Inflammatory macrophage treated with lipopolysaccharide for 1 hour (primary cell): ENCODE results near the gene KCNH8.

ENCODE experiments used
- DNase-seq, 2 donors: peaks; one replicate each; pipeline ENCODE4 v3.0.0-alpha.2; 2020 to 2022

Gene KCNH8

GRCh38 chr3:19254784-19255338 is 106.6 kb downstream of the KCNH8 start:
- DNase-seq, result no peak

- DNase-seq, result no peak
These were observed 108.0 kb downstream of the KCNH8 start for GRCh38 chr3:19256313-19256712.

GRCh38 chr3:19263606-19264005 is 115.3 kb downstream of the KCNH8 start:
- no peak for DNase-seq

GRCh38 chr3:19264424-19264823 is 116.1 kb downstream of the KCNH8 start:
- no peak for DNase-seq

DNA sequence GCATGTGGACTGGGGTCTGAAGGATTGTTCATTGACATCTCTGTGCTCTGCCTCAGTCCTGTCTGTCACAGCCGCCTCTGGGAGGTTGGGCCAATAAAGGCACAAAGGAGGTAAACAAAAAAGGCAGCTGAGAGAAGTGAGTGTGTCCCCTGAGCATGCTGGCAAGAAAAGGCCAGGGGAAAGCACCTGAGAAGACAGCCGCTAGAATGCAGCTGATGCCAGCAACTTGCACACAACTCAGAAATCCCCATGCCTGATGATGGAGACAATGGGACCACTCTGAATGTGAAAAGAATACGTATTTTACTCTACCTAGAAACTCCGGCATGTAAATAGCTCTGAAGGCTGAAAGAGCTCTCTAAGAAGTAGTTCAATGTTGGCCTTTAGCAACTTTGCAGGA is 118.7 kb downstream of the KCNH8 start:
- DNase-seq, result no peak

GRCh38 chr3:19270481-19270880 is 122.2 kb downstream of the KCNH8 start:
- no peak for DNase-seq

- no peak for DNase-seq
These were observed 124.0 kb downstream of the KCNH8 start for GRCh38 chr3:19272296-19272695.

GRCh38 chr3:19273091-19273490 is 124.8 kb downstream of the KCNH8 start:
- DNase-seq, result no peak

DNA sequence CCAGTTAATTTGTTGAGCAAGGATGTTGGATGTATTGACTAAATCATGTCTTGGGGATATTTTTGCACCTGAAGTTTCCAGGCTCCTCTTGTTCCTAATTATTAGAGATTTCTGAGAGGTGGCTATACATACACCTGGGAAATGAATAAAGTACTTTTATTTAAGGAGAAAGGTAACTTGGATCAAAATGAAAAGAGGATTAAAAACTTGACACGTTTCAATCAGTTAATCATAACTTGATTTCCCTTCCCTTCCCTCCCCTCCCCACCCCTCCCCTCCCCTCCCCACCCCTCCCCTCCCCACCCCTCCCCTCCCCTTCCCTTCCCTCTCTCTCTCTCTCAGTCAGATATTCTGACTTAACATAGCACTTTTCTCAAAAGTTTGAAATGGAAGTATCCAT is 126.3 kb downstream of the KCNH8 start:
- no peak for DNase-seq

DNA sequence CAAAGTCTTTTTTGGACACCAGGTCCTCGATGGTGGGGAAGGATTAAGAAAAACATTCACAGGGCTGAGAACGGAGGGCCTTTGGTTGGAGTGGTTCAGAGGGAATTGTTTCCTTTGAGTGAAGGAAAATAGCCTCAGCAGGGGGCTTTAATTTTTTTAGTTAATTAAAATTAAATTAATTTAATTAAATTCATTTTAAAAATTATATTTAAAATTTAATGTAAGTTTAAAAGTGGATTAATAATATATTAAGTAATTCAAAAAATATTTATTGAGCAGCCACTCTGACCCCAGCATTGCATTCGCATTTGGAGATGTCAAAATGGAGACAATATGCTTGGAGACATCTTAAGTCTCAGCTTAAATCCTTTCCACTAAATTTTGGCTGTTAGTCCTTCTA is 136.7 kb downstream of the KCNH8 start:
- no peak for DNase-seq

GRCh38 chr3:19293295-19293694 is 145.0 kb downstream of the KCNH8 start:
- no peak for DNase-seq

GRCh38 chr3:19295208-19295607 is 146.9 kb downstream of the KCNH8 start:
- no peak for DNase-seq

DNA sequence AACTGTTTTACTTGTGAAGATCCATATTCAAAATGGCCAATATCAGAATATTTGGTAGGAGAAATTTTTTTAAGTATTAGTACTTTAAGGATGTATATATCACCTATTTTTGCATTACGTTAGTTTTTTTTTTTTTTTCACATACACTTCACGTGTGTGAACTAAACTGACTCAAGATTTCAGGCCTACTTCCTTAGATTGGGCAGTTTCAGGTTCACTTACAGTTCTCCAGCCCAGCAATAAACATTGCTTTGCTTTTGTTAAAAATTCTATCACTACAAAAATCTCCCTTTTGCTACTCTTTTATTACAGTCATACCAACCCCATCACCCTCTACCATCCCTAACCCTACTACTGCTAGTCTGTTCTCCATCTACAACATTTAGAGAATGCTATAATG is 183.6 kb downstream of the KCNH8 start:
- DNase-seq, result no peak

DNA sequence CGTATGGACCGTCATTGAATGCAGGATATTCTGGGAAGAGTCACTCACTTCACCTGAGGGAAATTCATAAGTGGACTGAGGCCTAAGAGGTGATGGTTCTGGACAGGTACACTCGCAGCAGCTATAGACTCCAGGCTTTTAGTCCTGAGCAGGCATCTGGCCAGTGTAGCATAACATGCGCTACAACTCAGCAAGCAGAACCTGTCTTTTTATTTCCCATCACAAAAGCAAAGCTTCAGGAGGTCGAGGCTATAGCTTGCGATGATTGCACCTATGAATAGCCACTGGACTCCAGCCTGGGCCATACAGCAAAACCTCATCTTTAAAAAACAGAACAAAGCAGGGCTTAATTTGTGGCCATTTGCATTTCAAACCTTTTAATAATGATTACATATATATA is 185.8 kb downstream of the KCNH8 start:
- DNase-seq, result no peak

- no peak for DNase-seq
These were observed 190.5 kb downstream of the KCNH8 start for GRCh38 chr3:19338769-19339168.

- no peak for DNase-seq
These were observed 194.1 kb downstream of the KCNH8 start for GRCh38 chr3:19342389-19342788.

GRCh38 chr3:19346759-19347158 is 198.4 kb downstream of the KCNH8 start:
- no peak for DNase-seq

GRCh38 chr3:19347671-19348070 is 199.4 kb downstream of the KCNH8 start:
- DNase-seq, result no peak

GRCh38 chr3:19348500-19348899 is 200.2 kb downstream of the KCNH8 start:
- DNase-seq, result no peak

DNA sequence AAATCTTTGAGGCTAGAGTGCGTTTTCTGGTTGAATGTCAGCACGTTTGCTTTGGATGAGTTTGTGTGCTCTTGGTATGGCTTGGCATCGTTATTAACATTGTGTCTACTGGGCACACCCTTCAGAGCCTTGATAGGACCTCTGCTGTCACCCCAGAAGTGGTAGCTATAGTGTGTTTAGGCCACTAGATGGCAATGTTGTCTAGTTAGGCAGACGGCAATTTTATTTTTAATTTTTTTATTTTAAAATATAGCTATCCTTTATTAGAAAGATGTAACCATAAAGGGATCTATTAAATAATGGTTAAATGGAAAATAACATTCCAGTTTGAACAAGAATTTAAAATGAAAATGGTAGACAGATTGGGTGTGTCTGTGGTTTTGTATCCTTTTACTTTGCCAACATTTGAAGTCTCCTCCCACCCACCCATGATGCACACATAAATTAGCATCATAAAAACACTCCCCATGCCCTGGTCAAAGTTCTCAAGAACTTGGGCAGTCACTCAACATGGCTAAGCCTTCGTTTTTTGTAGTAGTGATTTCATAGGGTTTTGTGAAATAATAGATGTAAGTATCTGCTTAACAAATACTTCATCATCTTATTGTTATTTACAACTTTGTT is 200.7 kb downstream of the KCNH8 start:
- DNase-seq, result peak; percentile 4 to 36

- DNase-seq, result no peak
These were observed 209.6 kb downstream of the KCNH8 start for GRCh38 chr3:19357947-19358346.

- no peak for DNase-seq
These were observed 214.8 kb downstream of the KCNH8 start for GRCh38 chr3:19363071-19363470.

DNA sequence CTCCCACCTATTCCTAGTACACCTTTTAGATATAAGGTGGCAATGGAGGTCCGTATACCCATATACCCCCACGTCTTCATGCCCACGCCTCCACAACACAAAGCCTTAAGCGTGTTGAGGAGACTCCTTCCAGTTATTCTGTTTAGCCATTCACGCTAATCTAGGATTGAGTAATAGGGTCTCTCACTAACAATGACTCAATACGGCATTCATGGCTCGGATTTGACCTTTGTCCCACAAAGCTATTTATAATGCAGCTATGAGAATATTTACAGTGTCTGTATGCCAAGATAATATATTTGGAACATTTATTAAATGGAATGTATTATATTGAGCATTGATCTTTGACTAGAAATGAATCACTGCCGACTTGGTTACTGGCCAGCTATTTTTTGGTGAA is 215.8 kb downstream of the KCNH8 start:
- DNase-seq, result no peak

DNA sequence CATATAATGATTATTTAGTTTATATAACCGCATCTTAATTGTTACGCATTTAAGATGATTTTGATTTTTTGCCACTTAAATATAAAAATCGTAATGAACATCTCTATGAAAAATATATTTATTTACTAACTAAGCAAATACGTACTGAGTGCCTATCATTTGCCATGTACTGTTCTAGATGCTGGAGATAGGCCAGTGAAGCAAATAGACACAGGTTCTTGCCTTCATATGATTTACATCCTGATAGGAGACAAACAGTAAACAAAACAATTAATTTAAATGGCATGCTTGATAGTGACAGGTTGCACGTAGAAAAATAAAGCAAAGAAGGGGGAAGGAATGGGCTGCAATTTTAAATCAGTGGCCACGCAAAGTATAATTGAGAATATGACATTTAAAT is 217.2 kb downstream of the KCNH8 start:
- no peak for DNase-seq

DNA sequence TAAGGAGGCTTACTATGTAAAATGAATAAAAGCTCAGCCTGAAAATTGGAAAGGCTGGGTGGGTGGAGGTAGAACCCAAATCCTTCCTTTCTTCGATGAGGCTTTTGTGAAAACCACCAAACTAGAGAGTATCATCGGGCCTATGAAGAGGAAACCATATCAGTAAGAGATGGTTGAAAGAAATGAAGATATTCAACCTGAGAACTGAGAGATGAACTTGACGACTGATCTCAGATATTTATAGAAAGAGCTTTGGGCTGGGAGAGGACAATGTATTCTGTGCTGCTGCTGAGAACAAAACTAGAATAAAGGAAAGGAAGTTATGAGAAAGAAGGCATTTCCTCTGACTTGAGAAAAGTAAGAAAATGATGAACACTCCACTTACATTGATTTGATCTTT is 236.6 kb downstream of the KCNH8 start:
- no peak for DNase-seq
